Sciatic nerve (tissue), 2 donors: ENCODE results near the gene GFPT2. TPM values are rescaled to one million over a fixed set of nuclear protein-coding genes. Genes with fewer than 3 reads are reported as not detected.
"Not testable (repeated sequence)": the region's sequence is repeated elsewhere in the genome, so short reads cannot be mapped to it uniquely, and the experiment has no call there.

Experiments
- ATAC-seq: fragments of 200-7000 bp; cut with Tn5 transposase; one replicate; pipeline ENCODE4 v1.9.1; 2020; ENCODE audit warnings: mild to moderate bottlenecking, moderate library complexity
- DNase-seq: peaks from one replicate; pipeline ENCODE4 v3.0.0-alpha.2; 2020; ENCODE audit warnings: low spot score
- intact Hi-C: fragments of 100-400 bp; cut with DNase I; formaldehyde crosslinking; loops from one replicate; pipeline ENCODE4 v1.14.2; 2022
- total RNA-seq: library from RNA; stranded (reverse); fragmentation: NEBNext Ultra II Directional; extraction: Animal tissue kit (Norgen Biotek cat#: 25700); gene quantifications from one replicate; pipeline ENCODE4 v1.2.1, GENCODE V29; 2021
- donor health status: DM: no; HTN: no; CAD: no.
- donor health status: DM: no; HTN: no; CAD: no.

The GFPT2 gene
- total RNA-seq, 1 donor from 2014 or later: 39.8 TPM

DNA sequence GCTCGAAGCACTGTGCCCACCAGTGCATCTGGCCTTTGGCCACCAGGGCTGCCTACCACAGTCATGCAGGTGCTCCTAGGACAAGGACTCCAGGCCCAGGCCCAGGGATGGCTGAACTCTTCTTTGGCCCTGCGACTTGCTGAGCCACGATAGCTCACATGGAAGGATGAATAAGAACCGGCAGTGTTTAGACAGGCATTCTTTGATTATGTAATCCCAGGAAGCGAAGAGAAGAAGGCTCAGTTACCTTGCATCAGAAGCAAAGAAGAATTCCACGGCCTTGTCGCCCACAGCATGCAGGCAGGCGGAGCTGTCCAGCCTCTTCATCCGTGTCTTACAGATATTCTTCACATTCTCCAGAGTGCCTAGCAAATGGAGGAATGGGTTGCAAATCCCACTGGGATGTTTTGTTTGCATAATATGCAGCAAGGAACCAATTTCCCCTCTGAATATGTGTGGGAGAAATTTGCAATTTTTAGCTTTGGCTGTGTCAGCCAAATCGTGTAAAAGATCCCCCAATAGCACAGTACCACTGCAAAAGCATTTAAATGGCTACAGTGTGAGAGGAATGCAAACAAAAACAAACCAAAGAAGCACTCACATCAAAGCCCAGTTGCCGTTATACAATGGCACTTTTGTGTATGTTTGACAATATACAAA, 29.1 kb downstream of the GFPT2 start:
- ATAC-seq: peak; percentile 69

DNA sequence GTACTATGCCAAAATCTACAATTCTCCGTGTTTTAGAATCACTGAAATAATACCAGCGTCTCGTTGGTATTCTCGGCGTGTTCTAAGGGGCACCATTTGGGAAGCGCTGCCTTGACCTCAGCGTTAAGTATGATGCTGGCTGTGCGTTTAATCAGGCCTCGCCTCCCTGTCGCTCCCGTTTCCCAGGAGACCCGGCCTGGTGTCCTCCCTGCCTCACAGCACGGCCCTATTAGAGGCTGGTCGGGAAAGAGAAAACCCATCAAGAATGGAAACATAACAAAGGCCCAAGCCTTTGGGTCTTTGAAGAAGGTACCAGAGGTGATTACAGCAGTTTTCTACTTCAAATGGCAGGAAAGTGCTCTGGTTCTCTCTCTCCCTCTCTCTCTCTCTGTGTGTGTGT, 30.0 kb downstream of the GFPT2 start:
- ATAC-seq (no peak), DNase-seq (no peak)
- intact Hi-C loops: no loop called here

More for the DNA sequence above, 29.1 kb downstream of the GFPT2 start:
- no peak for DNase-seq
- intact Hi-C loops: no loop called here

DNA sequence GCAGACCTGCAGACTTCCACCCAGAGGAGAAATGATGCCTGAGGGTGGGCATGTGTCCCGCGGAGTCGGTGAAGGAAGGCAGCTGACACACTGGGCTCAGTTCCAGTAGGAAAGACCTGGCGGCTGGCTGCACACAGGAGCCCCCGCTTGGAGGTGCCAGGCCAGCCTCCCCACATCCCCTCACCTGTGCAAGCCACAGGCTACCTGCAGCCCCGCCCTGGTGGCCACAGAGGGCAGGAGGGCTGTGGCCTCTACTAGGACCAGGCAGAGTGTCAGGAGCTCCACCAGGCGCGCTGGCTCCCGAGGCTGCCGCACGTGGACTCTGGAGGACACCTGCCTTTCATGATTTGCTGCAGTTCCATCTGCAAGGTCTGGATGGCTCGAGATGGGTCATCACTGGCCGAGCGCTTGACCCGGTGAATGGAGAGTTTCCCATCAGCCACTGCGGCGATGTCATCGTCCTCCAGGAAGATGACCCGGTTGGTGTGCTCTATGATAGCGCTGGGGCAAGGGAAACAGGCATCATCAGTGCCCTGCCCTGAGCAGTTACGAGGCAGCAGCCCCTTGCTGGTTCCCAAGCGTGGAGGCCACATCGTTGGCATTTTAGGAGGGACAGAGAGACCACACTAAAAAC, 34.6 kb downstream of the GFPT2 start:
- ATAC-seq (no peak), DNase-seq (no peak)
- intact Hi-C loops: no loop called here

DNA sequence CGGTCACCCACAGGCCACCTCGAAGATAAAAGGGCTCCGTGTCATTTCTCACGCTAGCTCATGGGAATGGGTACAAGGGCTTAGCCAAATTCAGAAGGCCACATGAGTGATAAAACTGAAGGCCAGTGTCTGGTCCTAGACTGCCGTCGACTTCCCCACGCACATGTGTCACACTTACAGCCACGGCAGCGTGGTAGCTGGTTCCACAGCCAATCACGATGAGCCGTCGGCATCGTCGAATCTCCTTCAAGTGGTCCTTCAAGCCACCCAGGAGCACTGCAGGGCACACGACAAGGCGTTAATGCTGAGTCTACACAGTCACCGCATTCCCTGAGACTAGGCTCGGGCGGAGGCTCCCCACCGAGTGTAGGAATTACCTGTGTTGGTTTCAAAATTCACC, 36.5 kb downstream of the GFPT2 start:
- ATAC-seq (no peak), DNase-seq (no peak)
- intact Hi-C loops: no loop called here

DNA sequence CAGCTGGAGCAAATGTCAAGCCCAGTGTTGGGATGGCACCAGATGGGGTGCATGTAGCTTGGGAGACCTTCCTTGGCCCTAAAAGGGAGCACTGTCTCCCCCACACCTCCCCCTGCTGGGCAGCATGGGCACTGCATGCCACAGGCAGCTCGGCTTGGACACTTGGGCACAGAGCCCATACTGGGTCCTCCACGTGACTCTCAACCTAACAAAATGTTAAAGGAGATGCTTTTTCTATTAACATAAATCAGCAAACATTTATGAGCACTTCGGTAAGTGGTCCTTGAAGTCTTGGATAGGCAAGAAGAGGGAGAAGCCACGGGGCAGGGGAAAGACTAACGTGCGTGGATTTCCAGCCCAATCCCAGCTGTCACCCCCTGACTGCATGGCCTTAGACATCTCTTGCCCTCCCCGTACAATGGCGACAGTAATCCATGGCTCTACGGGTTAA, 37.3 kb downstream of the GFPT2 start:
- intact Hi-C loops: no loop called here
- ATAC-seq: peak; percentile 61
- peak; percentile 84 for DNase-seq

DNA sequence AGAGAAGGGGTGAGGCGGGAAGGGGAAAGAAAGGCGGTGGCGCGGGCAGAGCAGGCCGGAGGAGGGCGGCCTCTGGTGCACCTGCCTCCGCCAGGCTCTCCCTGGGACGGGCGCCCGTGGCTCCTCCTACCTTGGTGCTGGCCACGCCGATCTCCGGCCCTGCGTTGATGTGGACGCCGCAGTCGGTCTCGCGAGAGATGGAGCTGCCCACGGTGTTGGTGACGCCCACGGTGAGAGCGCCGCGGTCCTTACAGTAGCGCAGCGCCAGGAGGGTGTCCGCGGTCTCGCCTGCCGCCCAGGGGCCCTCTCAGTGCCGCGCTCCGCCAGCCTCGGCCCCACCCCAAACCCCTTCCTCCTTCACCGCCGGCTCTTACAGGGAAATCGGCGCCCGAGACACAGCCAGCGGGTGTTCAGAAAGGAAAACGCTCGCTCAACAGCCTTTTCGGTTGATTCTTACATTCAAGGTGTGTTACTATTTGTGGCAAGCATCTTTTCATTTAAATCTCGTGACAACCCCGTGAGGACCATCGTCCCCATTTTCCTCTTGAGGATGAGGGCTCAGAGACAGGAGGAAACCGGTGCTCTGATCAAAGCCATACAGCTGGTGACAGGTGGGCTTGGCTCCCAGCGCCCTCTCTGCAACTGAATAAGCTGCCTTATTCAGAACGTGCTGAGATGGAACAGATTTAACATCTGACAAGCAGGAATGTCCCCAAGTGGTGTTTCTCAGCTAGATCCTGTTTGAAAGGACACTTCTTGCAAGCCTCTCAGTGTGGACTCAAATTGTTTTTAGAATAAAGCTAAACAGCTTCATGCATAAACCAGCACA, 39.2 kb downstream of the GFPT2 start:
- intact Hi-C loops: no loop called here
- ATAC-seq (peak; percentile 95), DNase-seq (peak; percentile 85)

DNA sequence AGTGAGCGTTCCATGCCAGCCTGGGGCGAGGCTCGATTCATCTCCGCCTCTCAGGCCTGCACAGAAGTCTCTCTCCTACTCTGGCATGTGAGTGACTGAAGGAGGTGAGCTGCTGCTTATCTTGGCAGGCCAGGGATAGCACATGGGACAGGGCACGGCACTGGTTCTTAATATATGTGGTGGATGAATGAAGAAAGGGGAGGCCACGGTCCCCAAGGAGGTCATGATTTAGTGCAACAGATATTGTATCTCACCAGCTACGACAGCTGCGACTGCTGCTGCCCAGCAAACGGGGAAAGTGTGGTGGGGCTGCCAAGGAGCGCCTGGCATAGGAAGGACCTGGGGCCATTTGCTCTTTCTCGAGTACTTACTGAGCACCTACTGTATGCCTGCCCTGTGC, 41.9 kb downstream of the GFPT2 start:
- no peak for DNase-seq
- intact Hi-C loops: no loop called here
- ATAC-seq: no peak

DNA sequence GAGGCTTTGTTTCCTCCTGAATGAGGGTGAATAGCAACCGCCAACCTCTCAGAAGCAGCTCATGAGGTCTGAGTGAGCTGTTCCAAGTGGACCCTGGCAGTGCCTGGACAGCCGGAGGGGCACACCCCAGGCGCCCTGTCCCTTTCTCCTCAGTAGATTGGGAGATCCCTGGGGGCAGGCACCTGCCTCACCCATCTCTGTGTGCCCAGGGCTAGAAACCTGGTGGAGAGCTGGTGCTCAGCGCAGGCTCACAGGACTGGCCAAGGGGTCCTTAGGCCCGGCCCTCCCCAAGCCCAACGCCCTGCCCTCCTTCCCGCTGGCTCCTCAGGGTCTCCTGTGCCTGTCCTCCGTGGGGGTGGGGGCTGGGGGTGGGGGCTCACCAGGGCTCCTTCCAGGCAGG, 46.3 kb downstream of the GFPT2 start:
- intact Hi-C loops: no loop called here
- DNase-seq: no peak
- ATAC-seq: no peak

DNA sequence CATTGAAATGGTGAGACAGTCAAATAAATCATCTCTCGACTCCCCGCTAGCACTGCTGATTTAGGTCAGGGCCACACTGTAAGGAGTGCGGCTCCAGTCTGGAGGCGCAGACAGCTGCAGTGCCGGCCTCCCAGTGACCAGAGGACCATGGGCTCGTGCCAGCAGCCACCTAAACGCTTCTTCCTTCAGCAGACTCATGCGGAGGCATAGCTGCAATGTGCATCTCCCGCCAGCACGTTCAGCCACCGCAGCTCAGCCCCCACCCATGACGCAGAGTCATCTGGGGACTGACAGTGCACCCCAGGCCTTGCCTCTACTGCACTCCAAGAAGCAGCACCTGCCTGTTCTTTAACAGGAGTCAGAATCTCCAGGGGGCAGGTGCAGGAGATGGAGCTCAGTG, 47.7 kb downstream of the GFPT2 start:
- intact Hi-C loops: no loop called here
- ATAC-seq (no peak), DNase-seq (no peak)

DNA sequence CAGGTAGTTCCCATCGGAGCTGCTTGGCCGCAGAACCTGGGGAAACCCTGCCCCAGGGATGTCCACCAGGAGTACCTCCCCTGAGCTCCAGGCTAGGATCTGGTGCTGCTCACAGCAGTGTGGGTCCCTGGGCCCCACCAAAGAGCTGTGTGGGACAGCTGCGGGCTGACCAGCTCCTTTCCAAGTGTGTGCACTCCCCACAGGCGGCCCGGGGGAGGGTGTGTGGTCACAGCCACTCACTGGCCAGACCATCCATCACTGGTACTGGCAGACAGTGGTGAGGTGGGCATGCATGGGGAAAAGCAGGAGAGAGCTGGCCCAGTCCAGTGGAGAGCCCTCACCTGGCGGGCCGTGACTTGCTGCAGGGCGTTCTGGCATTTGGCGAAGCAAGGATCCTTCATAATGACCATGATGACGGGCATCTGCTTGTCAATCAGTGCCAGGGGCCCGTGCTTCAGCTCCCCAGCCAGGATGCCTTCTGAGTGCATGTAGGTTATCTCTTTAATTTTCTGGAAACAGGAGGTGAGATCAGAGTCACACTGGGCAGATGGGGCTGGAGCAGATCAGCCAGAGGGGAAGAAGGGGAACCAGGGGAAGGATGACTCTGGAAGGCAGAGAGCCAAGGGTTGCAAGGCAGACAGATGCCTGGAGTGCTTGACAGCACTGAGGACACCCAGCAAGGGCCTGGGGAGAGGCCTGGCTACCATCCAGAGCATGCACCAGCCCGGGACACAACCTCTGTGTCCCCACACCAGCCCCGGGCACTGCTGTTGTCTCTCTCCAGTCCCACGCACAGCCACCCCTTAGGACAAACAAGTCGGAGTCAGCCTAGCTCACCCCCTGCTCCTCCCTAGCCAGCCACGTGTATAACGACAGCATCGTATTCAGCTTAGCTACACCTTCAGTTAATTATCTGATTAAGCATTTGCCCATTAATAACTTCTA, 48.4 kb downstream of the GFPT2 start:
- ATAC-seq (no peak), DNase-seq (no peak)
- intact Hi-C loops: no loop called here

DNA sequence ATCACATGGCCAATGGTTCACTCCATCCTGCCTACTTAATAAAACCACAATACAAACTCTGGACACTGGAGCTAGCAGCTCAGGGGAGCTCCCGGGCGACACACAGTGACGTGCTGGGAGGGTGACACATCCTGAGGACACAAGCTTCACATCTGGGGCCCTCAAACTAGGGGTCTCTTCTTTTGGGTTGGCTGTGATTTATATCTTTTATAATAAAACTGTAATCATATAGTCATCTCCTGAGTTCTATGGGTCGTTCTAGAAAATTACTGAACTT, 49.2 kb downstream of the GFPT2 start:
- intact Hi-C loops: no loop called here
- no peak for ATAC-seq
- DNase-seq: no peak

DNA sequence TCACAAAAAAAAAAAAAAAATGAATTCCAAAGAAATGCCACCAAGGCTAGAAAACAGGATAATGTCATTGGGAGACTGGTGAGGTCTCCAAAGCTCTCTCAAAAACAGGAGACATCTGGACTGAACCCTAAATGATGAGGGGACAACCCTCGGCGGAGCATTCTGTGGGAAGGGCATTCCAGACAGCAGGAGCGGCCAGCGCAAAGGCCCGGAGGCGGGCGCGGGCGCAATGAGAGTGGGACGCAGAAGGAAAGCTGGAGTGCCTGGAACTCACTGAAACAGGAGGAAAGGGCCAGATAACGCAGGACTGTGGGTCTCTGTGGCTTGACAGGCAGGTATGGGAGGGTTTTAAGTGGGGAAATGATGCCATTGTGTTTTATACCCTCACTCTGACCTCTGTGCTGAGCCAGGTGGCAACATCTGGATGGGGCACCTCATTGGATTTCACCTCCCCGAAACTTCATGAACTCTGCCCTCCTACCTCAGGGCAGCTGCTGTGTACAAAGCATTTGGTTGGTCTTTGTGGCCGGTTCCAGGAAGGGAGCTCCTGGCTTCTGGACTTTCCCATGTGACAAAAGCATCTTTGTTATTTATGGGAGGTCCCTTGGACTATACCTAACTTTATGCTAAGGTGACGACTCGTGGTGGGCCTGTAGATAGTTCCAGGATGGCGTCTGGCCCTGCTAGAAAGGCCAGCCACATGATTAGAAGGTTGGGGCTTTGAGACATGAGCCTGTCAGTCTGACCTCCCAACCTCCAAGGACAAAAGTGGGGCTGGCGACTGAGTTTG, 49.7 kb downstream of the GFPT2 start:
- DNase-seq (no peak), ATAC-seq (no peak)
- intact Hi-C loops: no loop called here

DNA sequence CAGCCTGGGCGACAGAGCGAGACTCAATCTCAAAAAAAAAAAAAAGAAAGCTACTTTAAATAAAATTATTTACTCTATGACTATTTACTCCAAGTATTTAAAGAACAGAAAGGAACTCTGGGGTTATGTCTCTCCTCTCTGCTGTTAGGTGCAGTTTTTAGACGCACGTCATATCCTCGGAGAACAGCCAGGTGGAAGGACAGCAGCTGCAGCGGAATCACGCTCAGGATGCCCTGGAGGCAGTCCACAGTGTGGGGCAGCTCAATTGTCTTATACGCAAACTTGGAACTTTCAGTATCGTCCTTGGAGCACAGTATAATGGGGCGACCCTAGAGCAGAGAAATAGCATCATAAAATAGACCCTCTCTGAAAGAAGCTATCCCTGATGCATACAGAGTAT, 50.9 kb downstream of the GFPT2 start:
- intact Hi-C loops: no loop called here
- ATAC-seq: no peak
- no peak for DNase-seq

DNA sequence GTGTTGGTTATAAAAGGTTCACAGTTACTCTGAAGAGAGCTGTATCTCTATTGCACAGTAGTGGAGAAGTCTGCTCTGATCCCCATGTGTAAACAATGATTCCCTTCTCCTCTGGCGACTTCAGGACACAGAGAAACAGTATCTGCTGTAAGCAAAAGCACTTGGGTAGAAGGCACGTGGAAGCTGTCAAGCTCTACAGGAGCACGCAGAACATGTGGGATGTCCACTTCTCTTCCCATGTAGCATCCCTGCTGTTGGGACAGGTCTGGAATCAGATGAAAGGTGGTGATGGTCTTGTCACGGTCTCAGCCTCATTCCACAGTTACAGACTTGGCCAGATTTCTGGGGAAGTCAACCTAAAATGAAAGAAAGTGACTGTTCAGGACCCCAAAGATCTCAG, 51.9 kb downstream of the GFPT2 start:
- ATAC-seq (no peak), DNase-seq (no peak)
- intact Hi-C loops: no loop called here

DNA sequence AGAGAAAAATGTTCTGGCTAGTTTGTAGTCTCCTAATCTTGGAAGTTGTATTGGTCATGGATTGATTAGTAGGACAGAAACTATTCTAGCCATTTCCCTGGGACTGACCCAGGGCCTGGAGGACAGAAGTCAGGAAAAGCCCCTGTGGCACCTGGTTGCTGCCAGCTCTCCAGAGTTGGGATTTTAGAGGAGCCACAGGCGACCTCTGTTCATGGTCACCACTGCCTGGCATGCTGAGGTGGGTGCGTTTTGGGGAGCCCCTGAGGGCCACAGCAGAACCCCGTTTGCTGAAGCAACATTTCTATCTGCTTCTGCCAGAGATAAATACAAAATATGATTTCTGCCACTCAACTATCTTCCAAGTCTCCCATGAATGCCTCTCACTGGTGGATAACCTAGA, 53.6 kb downstream of the GFPT2 start:
- ATAC-seq (no peak), DNase-seq (no peak)
- intact Hi-C loops: loop anchor here (5.0 kb wide), 1 partner anchor 168 kb away; no protein-coding TSS in a partner anchor

DNA sequence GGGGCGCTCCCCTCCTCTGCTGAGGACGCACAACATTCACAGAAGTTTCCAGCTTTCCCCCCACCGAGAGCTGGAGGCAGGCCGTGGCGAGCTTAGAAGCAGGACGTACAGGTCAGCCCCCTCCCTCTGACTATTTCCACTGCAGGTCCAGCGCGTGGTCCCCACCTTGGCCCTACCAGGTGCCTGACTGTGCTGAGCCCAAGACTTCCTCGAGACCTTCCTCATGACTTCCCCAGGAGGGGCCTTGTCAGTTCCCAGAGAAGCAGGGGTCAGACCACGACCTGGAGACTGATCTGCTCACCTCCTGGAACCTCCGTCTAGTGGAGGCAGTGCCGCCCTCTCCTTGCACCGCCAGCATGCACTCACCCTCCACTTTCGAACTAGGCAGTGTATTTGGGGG, 54.1 kb downstream of the GFPT2 start:
- not testable (repeated sequence) for ATAC-seq, DNase-seq
- intact Hi-C loops: loop anchor here (5.0 kb wide), 1 partner anchor 168 kb away; no protein-coding TSS in a partner anchor

DNA sequence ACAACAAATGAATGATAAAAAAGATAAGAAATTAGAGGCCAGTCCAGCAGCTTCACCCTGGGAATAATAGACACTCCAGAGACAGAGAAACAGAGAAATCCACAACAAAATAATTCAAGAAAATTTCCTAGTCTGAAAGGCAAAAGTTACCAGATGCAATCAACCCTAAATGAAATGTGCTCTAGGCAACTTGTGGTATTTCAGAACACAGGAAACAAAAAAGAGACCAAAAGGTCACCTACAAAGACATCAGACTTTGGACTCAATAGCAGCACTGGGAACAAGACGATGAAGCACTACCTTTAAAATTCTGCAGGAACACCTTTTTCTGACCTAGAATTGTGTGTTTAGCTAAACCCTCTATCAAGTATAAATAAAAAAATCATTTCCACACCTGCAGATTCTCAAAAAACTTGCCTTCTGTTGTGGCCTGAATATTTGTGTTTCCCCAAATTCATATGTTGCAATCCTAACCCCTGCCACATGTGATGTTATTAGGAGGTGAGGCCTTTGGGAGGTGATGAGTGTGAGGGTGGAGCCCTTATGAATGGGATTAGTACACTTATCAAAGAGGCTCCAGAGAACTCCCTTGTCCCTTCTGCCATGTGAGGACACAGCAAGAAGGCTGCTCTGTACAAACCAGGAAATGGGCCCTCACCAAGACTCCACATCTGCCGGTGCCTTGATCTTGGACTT, 55.4 kb downstream of the GFPT2 start:
- ATAC-seq (no peak), DNase-seq (no peak)
- intact Hi-C loops: loop anchor here (5.0 kb wide), 1 partner anchor 170 kb away; no protein-coding TSS in a partner anchor

DNA sequence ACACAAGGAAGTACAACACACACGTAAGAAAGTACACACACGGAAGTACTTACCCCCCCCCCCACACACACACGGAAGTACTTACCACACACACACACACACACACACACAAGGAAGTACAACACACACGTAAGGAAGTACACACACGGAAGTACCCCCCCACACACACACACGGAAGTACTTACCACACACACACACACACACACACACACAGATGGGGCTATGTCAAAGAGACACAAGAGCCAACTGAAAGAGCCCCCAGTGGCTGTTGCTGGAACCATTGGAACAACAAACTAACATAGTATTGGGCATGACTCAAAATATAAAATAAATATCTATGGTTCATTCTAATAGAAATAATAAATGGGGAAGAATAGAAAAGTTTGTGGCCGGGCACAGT, 56.4 kb downstream of the GFPT2 start:
- DNase-seq: no peak
- intact Hi-C loops: loop anchor here (5.0 kb wide), 1 partner anchor 171 kb away; no protein-coding TSS in a partner anchor
- no peak for ATAC-seq
